Measurements from ENCODE around the gene C10orf88.

DNA sequence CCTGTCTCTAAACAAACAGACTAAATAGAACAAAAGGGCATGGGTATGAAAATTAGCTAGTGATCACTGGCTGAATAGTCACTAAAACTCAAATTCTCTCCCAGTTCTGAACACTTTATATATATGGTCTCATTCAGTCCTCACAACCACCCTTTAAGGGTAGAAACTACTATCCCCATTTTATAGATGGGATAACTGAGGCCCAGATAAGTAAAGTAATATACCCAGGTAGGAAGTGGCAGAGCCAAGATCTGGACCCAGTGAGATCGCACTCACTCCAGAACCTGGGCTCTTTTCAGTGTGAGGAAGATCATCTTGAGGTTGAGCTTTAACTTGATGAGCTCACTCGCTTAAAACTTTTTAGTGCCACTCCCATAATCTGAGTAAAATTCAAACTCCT is 30.7 kb upstream of the C10orf88 start:
- no peak for TF ChIP-seq EZH2 (IDR thresholded peaks at IDR 0.05; ENCODE audit: low read length, unreplicated experiment)
- TF ChIP-seq, protein P1, sequence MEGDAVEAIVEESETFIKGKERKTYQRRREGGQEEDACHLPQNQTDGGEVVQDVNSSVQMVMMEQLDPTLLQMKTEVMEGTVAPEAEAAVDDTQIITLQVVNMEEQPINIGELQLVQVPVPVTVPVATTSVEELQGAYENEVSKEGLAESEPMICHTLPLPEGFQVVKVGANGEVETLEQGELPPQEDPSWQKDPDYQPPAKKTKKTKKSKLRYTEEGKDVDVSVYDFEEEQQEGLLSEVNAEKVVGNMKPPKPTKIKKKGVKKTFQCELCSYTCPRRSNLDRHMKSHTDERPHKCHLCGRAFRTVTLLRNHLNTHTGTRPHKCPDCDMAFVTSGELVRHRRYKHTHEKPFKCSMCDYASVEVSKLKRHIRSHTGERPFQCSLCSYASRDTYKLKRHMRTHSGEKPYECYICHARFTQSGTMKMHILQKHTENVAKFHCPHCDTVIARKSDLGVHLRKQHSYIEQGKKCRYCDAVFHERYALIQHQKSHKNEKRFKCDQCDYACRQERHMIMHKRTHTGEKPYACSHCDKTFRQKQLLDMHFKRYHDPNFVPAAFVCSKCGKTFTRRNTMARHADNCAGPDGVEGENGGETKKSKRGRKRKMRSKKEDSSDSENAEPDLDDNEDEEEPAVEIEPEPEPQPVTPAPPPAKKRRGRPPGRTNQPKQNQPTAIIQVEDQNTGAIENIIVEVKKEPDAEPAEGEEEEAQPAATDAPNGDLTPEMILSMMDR (conservative IDR thresholded peaks at IDR 0.05; ENCODE audit: low read depth, low read length), result no peak
- no peak for TF ChIP-seq EZH2phosphoT487 (IDR thresholded peaks at IDR 0.05; ENCODE audit: borderline replicate concordance, low read length)
